K562 (cell line): ENCODE data around the gene ZNF474. TPM values are rescaled to one million over a fixed set of nuclear protein-coding genes. Genes with fewer than 3 reads are reported as not detected.
A peak's percentile ranks its signal among the peaks of the same experiment; 100 is the strongest.

ENCODE experiments used
- ATAC-seq: fragments of 200-7000 bp; cut with Tn5 transposase; 3 replicates; pipeline ENCODE4 v1.9.1; 2020; ENCODE audit warnings: moderate library complexity
- BruUV-seq: library from RNA; stranded (reverse); fragments of 400-500 nt; replicated peaks from 2 replicates; lab custom pipeline; 2021; lab: Mats Ljungman, UMichigan
- CTCF ChIA-PET: fragments of 300-600 bp; formaldehyde crosslinking; extraction: SDS; loops from one replicate; lab custom pipeline; 2021; ENCODE audit warnings: low intra/inter-chr PET ratio; lab: Yijun Ruan, JAX
- POLR2A ChIA-PET: fragments of 300-600, 350-650 bp; sonication (Branson Sonifier 250); formaldehyde crosslinking; extraction: SDS; loops from one replicate; lab custom pipeline; 2021; ENCODE audit warnings: antibody characterized with exemption, inconsistent platforms; lab: Yijun Ruan, JAX
- DNase-seq, 4 experiments: peaks; one replicate each; pipeline versions ENCODE4 v3.0.0 to v3.0.0-alpha.2; 2011 to 2018; ENCODE audit warnings: low spot score in 3 of 4, mixed read lengths in 3 of 4; ENCODE audit errors: extremely low read depth in 1 of 4
- FAIRE-seq: peaks from 2 replicates; lab custom pipeline; 2011; peaks lifted over from hg19 to GRCh38; lab: Jason Lieb, UNC
- H2AFZ ChIP-seq: 2 replicates; pipeline ENCODE4 v1.6.0; 2011; ENCODE audit warnings: low read depth, low read length, control low read depth, inconsistent platforms
- H3K27ac ChIP-seq: fragments of 200-600 bp; 3 replicates; pipeline ENCODE4 v1.8.0; 2011; ENCODE audit warnings: low read depth, mild to moderate bottlenecking, control low read depth, inconsistent platforms, low read length, moderate library complexity, mixed read lengths; ENCODE audit errors: extremely low read depth
- H3K27me3 ChIP-seq, 2 experiments: fragments of 300-600 bp in 1 of 2; 2 replicates in 1 of 2; 3 replicates in 1 of 2; pipeline versions ENCODE4 v1.6.0 to v1.8.0; 2011; ENCODE audit warnings: inconsistent platforms in 2 of 2, low read length in 2 of 2, mild to moderate bottlenecking in 1 of 2, mixed read lengths in 1 of 2, moderate library complexity in 1 of 2; ENCODE audit not compliant: control insufficient read depth in 2 of 2, insufficient read depth in 2 of 2
- H3K36me3 ChIP-seq: fragments of 300-600 bp; 3 replicates; pipeline ENCODE4 v1.8.0; 2011; ENCODE audit warnings: mild to moderate bottlenecking, low read length, inconsistent platforms; ENCODE audit not compliant: control insufficient read depth, insufficient read depth
- H3K4me1 ChIP-seq, 2 experiments: fragments of 200-600 bp in 1 of 2; replicated peaks in 1 of 2; 2 replicates in 1 of 2; 3 replicates in 1 of 2; pipeline versions ENCODE4 v1.5.1 to v1.8.0; 2011; ENCODE audit warnings: inconsistent platforms in 2 of 2, low read length in 2 of 2, mild to moderate bottlenecking in 1 of 2, mixed read lengths in 1 of 2, moderate library complexity in 1 of 2; ENCODE audit not compliant: control insufficient read depth in 2 of 2, insufficient read depth in 2 of 2
- H3K4me2 ChIP-seq: 2 replicates; pipeline ENCODE4 v1.6.1; 2011; ENCODE audit warnings: low read length, control low read depth, inconsistent platforms, mixed read lengths; ENCODE audit not compliant: insufficient read depth
- H3K4me3 ChIP-seq: fragments of 200-600 bp; sonication (generic), shearing (Covaris generic); 2 replicates; pipeline ENCODE4 v1.5.1; 2016; ENCODE audit warnings: control low read depth, inconsistent platforms
- H3K79me2 ChIP-seq: fragments of 200-600 bp; 3 replicates; pipeline ENCODE4 v1.8.0; 2011; ENCODE audit warnings: low read length, inconsistent platforms; ENCODE audit not compliant: control insufficient read depth, insufficient read depth
- H3K9ac ChIP-seq, 2 experiments: 2 replicates each; pipeline versions ENCODE4 v1.6.0 to v1.6.1; 2011; ENCODE audit warnings: low read depth in 2 of 2, low read length in 2 of 2, control low read depth in 1 of 2, inconsistent platforms in 1 of 2, mild to moderate bottlenecking in 1 of 2, mixed read lengths in 1 of 2; ENCODE audit not compliant: insufficient read depth in 1 of 2
- H3K9me1 ChIP-seq: one replicate; pipeline ENCODE4 v1.6.0; 2011; ENCODE audit warnings: inconsistent platforms, mild to moderate bottlenecking, low read length, moderate library complexity; ENCODE audit not compliant: control insufficient read depth, insufficient read depth
- H3K9me3 ChIP-seq: replicated peaks from 2 replicates; pipeline ENCODE4 v1.5.1; 2011; ENCODE audit warnings: low read depth, low read length, inconsistent platforms; ENCODE audit not compliant: control insufficient read depth, insufficient read depth
- H4K20me1 ChIP-seq: replicated peaks from 2 replicates; pipeline ENCODE4 v1.6.1; 2011; ENCODE audit warnings: low read length, inconsistent platforms, mixed read lengths; ENCODE audit not compliant: control insufficient read depth, insufficient read depth
- BRD4 ChIP-seq: fragments of 200-600 bp; sonication (generic); IDR thresholded peaks from 2 replicates; pipeline ENCODE4 v1.6.1; 2017; ENCODE audit warnings: inconsistent platforms
- ELK3 ChIP-seq: fragments of 450-650 bp; formaldehyde crosslinking; IDR thresholded peaks from 2 replicates; pipeline ENCODE4 v1.4.0; 2020; ENCODE audit warnings: mild to moderate bottlenecking
- KLF13 ChIP-seq: fragments of 450-650 bp; IDR thresholded peaks from 2 replicates; pipeline ENCODE4 v1.6.1; 2016; ENCODE audit warnings: missing genetic modification characterization, low read depth, mild to moderate bottlenecking, missing compliant biosample characterization, moderate library complexity, borderline replicate concordance
- PHF21A ChIP-seq: fragments of 450-650 bp; IDR thresholded peaks from 2 replicates; pipeline ENCODE4 v1.6.1; 2017; ENCODE audit warnings: low read depth, borderline replicate concordance
- RNF2 ChIP-seq: sonication (generic); IDR thresholded peaks from 2 replicates; pipeline ENCODE4 v1.6.1; 2016
- SIX5 ChIP-seq, 2 experiments: IDR thresholded peaks; 2 replicates each; pipeline ENCODE4 v1.6.1; 2011; ENCODE audit warnings: low read length in 2 of 2, borderline replicate concordance in 1 of 2, low read depth in 1 of 2, mild to moderate bottlenecking in 1 of 2, moderate library complexity in 1 of 2; ENCODE audit not compliant: insufficient read depth in 1 of 2
- U2AF1 ChIP-seq: fragments of 200-400 bp; formaldehyde crosslinking; optimal IDR thresholded peaks from 2 replicates; pipeline ENCODE3; 2017; ENCODE audit warnings: mild to moderate bottlenecking, low read depth, low read length, moderate library complexity
- ZBTB33 ChIP-seq: sonication (generic); formaldehyde crosslinking; IDR thresholded peaks from 2 replicates; pipeline ENCODE4 v1.8.1; 2023; ENCODE audit warnings: mild to moderate bottlenecking, missing genetic modification reagents
- ZBTB49 ChIP-seq: sonication (generic); formaldehyde crosslinking; IDR thresholded peaks from 2 replicates; pipeline ENCODE4 v1.8.0; 2022; ENCODE audit warnings: missing genetic modification reagents, mild to moderate bottlenecking, borderline replicate concordance
- ZFP36 ChIP-seq: fragments of 150-350 bp; IDR thresholded peaks from 2 replicates; pipeline ENCODE4 v1.6.1; 2018; ENCODE audit warnings: low read length, low read depth; ENCODE audit not compliant: partially characterized antibody
- WGBS: fragments of 100-300 bp; shearing (Covaris generic); methylation state at CpG from one replicate; pipeline ENCODE4 v1.1.6; 2016; ENCODE audit warnings: low coverage, mixed read lengths; ENCODE audit not compliant: insufficient coverage; ENCODE audit errors: missing lambda C conversion rate; 5-methylcytosine and 5-hydroxymethylcytosine counted together
- in situ Hi-C: fragments of 300-500 bp; cut with MboI; formaldehyde crosslinking; loops from 4 replicates; pipeline ENCODE4 v1.15.0; 2018; ENCODE audit warnings: inconsistent platforms, mixed read lengths
- intact Hi-C: fragments of 100-400 bp; cut with micrococcal nuclease; formaldehyde crosslinking; loops from 2 replicates; pipeline ENCODE4 v1.14.2; 2022
- polyA plus RNA-seq, 8 experiments: library from polyadenylated mRNA; depleted of rRNA in 4 of 8; stranded (reverse) in 5 of 8; unstranded in 3 of 8; fragments of >200 nt; fragmentation: Nextera tagmentation in 2 of 8; fragmentation: Illumina TruSeq in 1 of 8; extraction: Ambion mirVana in 2 of 8; extraction: Trizol in 1 of 8; gene quantifications; 2 replicates each; pipeline versions ENCODE4 v1.2.1 to v1.2.3, GENCODE V29; 2011 to 2014; ENCODE audit warnings: inconsistent platforms in 1 of 8, missing spikeins in 1 of 8
- total RNA-seq, 7 experiments: library from RNA; depleted of rRNA in 6 of 7; stranded (reverse); fragments of >200 nt in 6 of 7; fragmentation: Illumina TruSeq in 2 of 7; extraction: Trizol in 2 of 7; gene quantifications; 2 replicates each; pipeline versions ENCODE4 v1.2.1 to v1.2.3, GENCODE V29; 2011 to 2021; ENCODE audit warnings: low replicate concordance in 1 of 7

The ZNF474 gene
- total and polyA plus RNA-seq, 9 of the 15 experiments (the other 6 are each of a cell fraction or from before 2014, with no cell fraction given) = 0.16 to 0.62 (median 0.39) TPM

GRCh38 chr5:122138356-122138755 lies 9.0 kb downstream of the ZNF474 start:
- no peak overlapping the region for H3K4me2 ChIP-seq
- 35% methylated on average over 3 of the region's 3 CpGs for WGBS
- H3K9me3 ChIP-seq = no peaks in the 10 kb centered on the region
- no TSS peak for BruUV-seq
- in situ Hi-C loops = no loop called here
- H3K4me1 ChIP-seq = peaks cover 0 to 9% of the 10 kb centered on the region in 2 experiments; a peak in 2 of 5 replicates
- peak overlapping the region; percentile 52; the same call in 1 of the 2 replicates for H2AFZ ChIP-seq
- intact Hi-C loops = no loop called here
- DNase-seq (no peak), ATAC-seq (no peak), FAIRE-seq (no peak)
- no peaks in the 10 kb centered on the region for H3K27me3 ChIP-seq
- no peaks in the 10 kb centered on the region for H3K36me3 ChIP-seq
- no peak overlapping the region for H3K9ac ChIP-seq
- POLR2A ChIA-PET = interaction anchor here (1.0 kb wide), 1 partner anchor 16 kb away, joined by 5 read pairs; no protein-coding TSS in a partner anchor
- no peaks in the 10 kb centered on the region for H4K20me1 ChIP-seq
- CTCF ChIA-PET = no interaction called here
- no peaks in the 10 kb centered on the region for H3K9me1 ChIP-seq
- no peak overlapping the region for H3K27ac ChIP-seq
- no peak overlapping the region for H3K4me3 ChIP-seq
- no peaks in the 10 kb centered on the region for H3K79me2 ChIP-seq
- TF ChIP-seq SIX5 (IDR thresholded peaks at IDR 0.05; ENCODE audit: borderline replicate concordance in 1 of 2, insufficient read depth in 1 of 2, low read depth in 1 of 2, low read length in 2 of 2) (no peak), U2AF1 (no peak), ZBTB33 (no peak), BRD4 (no peak), PHF21A (no peak), KLF13 (tag) (no peak), ELK3 (no peak), ZFP36 (no peak), ZBTB49 (CRISPR knock-in tag) (no peak), RNF2 (no peak)
